Activated T-cell treated with anti-CD3 and anti-CD28 coated beads, Interleukin-2, amount 50 U/mL, for 72 hours (primary cell): ENCODE measurements around the gene DIP2B. TPM values are rescaled to one million over a fixed set of nuclear protein-coding genes. Genes with fewer than 3 reads are reported as not detected.

Experiments
- ATAC-seq, 2 donors: fragments of 150-1000 bp; cut with Tn5 transposase; replicated peaks in 1 of 2; 2 replicates each; pipeline ENCODE4 v1.10.0; 2021; ENCODE audit warnings: moderate library complexity in 2 of 2, mild to moderate bottlenecking in 1 of 2
- DNase-seq, 2 donors: peaks; one replicate each; pipeline ENCODE4 v3.0.0; 2021 to 2022; ENCODE audit warnings: mixed read lengths in 1 of 2
- H3K27ac Mint-ChIP-seq: one replicate; pipeline ENCODE4 v1.8.0; 2022; ENCODE audit warnings: mild to moderate bottlenecking, moderate library complexity, mixed read lengths
- H3K27me3 Mint-ChIP-seq: one replicate; pipeline ENCODE4 v1.8.0; 2022; ENCODE audit warnings: low read depth, mixed read lengths
- H3K36me3 Mint-ChIP-seq, 2 donors: one replicate each; pipeline ENCODE4 v1.8.0; 2022; ENCODE audit warnings: mixed read lengths in 2 of 2, mild to moderate bottlenecking in 1 of 2; ENCODE audit not compliant: insufficient read depth in 2 of 2
- H3K4me1 Mint-ChIP-seq: one replicate; pipeline ENCODE4 v1.8.0; 2022; ENCODE audit warnings: low read depth, mixed read lengths
- H3K4me3 Mint-ChIP-seq, 2 donors: one replicate each; pipeline ENCODE4 v1.8.0; 2022; ENCODE audit warnings: mild to moderate bottlenecking in 2 of 2, mixed read lengths in 2 of 2, moderate library complexity in 2 of 2
- H3K9me3 Mint-ChIP-seq, 2 donors: one replicate each; pipeline ENCODE4 v1.8.0; 2022; ENCODE audit warnings: mixed read lengths in 2 of 2
- total RNA-seq, 2 donors: library from RNA; stranded (reverse); gene quantifications; one replicate each; pipeline ENCODE4 v1.2.3, GENCODE V29; 2022

DIP2B gene
- total RNA-seq, 2 donors from 2014 or later = 25.4 to 28.1 TPM

DNA sequence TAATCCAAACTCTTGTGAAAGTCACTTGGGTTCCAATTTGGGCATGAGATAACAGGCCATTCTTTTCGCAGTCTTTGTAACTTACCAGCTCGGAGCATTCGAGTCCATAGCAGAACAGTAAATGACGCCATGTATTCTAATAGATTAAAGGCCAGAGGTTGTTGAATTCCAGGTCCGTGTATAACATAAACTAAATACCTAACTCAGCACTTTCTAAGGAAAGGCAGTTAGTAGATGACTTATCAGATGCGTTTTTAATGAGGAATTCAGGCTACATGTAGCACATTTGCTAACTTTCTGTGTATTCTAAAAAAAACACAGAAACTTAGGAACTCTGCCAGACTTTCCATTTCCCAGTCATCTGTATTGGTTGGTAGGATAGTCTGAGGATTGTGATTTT is 206.3 kb downstream of the DIP2B start:
- peaks cover 0 to 9% of the 10 kb centered on the region in 2 donors for H3K36me3 Mint-ChIP-seq
- no peak for DNase-seq
- no peaks in the 10 kb centered on the region for H3K27me3 Mint-ChIP-seq
- H3K4me1 Mint-ChIP-seq = no peaks in the 10 kb centered on the region
- no peak overlapping the region for H3K27ac Mint-ChIP-seq
- no peaks in the 10 kb centered on the region for H3K9me3 Mint-ChIP-seq
- no peak for ATAC-seq
- H3K4me3 Mint-ChIP-seq = no peak overlapping the region

DNA sequence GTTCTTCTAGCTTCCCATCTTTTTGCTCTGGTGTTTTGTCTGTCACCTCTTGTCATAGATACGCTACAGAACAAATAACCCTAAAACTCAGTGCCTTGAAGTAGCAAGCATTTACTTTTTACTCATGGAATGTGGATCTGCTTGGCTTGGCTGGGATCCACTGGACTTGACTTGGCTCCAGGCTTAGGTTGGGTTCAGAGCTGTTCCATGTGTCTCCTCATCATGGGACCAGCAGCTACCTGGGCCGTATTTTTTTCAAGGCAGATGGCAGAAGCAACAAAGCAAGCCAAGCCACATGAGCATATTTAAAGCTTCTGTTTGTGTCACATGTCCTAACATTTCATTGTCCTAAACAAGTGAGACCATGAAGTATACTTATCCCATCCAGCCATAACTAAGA is 210.4 kb downstream of the DIP2B start:
- Mint-ChIP-seq H3K27ac (peak overlapping the region; percentile 10), H3K27me3 (no peaks in the 10 kb centered on the region), H3K4me3 (no peak overlapping the region), H3K4me1 (no peaks in the 10 kb centered on the region), H3K36me3 (peaks cover 0 to 3% of the 10 kb centered on the region in 2 donors), H3K9me3 (no peaks in the 10 kb centered on the region)
- no peak for DNase-seq
- no peak for ATAC-seq

DNA sequence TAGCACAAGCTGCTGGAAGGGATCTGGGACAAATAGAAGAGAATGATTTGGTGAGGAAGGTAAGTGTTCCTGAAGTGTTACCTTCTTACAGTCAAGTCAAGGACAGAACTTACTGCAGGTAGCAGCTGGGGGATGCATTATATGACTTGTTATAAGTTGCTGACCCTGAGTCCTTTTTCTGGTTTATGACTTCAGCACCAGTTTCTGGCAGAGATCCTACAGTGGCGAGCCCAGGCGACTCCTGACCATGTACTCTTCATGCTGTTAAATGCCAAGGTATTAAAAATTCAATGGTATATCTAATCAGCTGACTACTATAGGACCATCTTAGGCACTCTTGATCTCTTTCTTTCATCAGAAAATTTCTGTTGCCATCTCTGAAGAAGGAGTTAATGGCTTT is 214.0 kb downstream of the DIP2B start:
- DNase-seq = no peak
- Mint-ChIP-seq H3K36me3 (peaks cover 0 to 19% of the 10 kb centered on the region in 2 donors), H3K27me3 (no peaks in the 10 kb centered on the region), H3K27ac (no peak overlapping the region), H3K9me3 (no peaks in the 10 kb centered on the region), H3K4me3 (no peak overlapping the region), H3K4me1 (peaks cover 6% of the 10 kb centered on the region)
- ATAC-seq = no peak

DNA sequence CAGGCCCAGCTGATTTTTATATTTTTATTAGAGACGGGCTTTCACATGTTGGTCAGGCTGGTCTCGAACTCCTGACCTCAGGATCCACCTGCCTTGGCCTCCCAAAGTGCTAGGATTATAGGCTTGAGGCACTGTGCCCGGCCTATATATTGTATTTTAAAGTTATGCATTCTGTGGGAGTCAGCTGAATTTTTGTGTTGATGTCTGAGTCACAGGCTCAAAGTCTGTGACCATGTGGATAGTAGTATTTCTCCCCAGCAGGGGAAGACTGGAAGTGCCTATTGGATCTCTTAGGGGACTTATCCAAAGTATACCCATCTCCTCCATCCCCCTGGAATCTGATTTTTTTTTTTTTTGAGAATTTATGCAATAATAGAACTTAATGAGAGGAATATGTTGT is 215.3 kb downstream of the DIP2B start:
- H3K4me1 Mint-ChIP-seq = peaks cover 6% of the 10 kb centered on the region
- no peak overlapping the region for H3K27ac Mint-ChIP-seq
- DNase-seq = no peak
- H3K4me3 Mint-ChIP-seq = no peak overlapping the region
- H3K9me3 Mint-ChIP-seq = no peaks in the 10 kb centered on the region
- peaks cover 0 to 19% of the 10 kb centered on the region in 2 donors for H3K36me3 Mint-ChIP-seq
- no peaks in the 10 kb centered on the region for H3K27me3 Mint-ChIP-seq
- no peak for ATAC-seq

DNA sequence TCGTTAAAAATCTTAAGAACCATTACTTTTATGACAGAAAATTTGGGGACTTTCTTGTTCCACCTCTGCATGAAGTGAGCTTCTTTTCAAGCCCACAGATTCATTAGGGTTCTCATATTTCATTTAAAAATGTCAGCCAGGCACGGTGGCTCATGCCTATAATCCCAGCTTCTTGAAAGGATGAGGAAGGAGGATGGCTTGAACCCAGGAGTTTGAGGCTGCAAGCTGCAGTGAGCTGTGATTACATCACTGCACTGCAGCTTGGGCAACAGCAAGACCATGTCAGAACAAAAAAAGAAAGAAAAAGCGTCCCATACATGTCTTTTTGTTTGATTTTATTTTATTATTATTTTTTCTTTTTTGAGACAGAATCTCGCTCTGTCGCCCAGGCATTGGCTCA is 215.7 kb downstream of the DIP2B start:
- Mint-ChIP-seq H3K4me1 (peaks cover 6% of the 10 kb centered on the region), H3K36me3 (peaks cover 0 to 19% of the 10 kb centered on the region in 2 donors), H3K9me3 (no peaks in the 10 kb centered on the region), H3K27me3 (no peaks in the 10 kb centered on the region), H3K4me3 (no peak overlapping the region), H3K27ac (no peak overlapping the region)
- no peak for ATAC-seq
- DNase-seq = no peak

DNA sequence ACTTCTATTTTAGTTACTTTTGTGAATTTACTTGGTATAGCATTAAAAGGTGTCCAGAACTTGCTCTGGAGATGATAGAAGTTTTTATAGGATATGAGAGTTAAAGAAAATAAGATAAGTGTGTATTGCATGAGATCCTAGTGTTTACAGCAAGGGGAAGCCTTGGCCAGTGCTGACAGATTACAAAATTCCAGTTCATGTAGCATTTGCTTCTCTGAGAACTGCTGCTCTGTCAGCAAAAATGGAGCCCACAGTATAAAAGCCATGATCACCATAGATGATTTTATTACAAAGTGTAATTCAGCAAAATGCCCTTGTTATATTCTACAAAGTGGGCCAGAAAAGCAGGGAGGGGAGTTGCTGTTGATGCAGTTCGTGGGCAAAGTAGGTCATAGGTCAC is 219.1 kb downstream of the DIP2B start:
- Mint-ChIP-seq H3K4me3 (no peak overlapping the region), H3K36me3 (peaks cover 0 to 22% of the 10 kb centered on the region in 2 donors), H3K4me1 (peaks cover 6% of the 10 kb centered on the region), H3K27me3 (no peaks in the 10 kb centered on the region), H3K9me3 (no peaks in the 10 kb centered on the region), H3K27ac (no peak overlapping the region)
- ATAC-seq (no peak), DNase-seq (no peak)

DNA sequence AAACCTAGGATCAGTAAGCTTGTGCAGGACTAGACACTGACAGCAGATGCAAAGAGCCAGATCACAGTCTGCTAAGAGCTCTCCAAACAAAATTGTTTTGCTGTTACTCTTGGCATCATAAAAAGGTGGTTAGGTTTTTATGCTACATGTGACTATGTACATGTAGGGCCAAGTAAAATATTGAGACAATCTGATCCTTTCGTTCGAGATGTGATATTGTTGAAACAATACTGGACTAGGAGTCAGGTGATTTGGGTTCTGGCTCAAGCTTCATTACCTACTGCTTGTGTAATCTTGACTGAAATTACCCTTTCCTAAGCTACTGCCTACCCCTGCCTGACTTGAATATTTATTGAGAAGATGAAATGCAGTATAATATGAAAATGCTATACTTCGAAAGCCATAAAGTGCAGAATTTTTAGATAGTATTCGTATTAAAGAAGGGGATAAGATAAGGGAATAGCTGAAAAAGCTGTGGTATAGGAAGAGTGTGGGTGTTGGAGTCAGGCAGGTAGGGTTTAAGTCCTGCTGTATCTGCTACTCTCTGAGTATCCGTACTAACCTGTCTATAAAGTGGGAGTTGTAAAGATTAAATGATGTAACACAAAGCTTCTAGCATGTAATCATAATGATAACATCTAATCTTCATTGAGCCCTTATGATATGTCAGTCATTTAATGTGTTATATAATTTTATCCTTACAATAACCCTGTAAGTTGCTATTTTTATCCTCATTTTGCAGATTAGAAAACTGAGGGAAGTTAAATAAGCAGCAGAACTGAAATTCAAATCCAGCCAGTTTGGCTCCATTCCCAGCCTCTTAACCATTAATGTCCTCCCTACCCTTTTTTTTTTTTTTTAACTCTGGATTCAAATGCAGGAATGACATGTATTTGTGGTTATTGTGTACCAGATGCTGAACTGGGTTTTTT is 220.5 kb downstream of the DIP2B start:
- Mint-ChIP-seq H3K4me1 (peaks cover 6% of the 10 kb centered on the region), H3K27me3 (no peaks in the 10 kb centered on the region), H3K36me3 (peaks cover 5 to 31% of the 10 kb centered on the region in 2 donors), H3K9me3 (no peaks in the 10 kb centered on the region), H3K27ac (peak overlapping the region; percentile 72), H3K4me3 (no peak overlapping the region)
- ATAC-seq = no peak
- no peak for DNase-seq

DNA sequence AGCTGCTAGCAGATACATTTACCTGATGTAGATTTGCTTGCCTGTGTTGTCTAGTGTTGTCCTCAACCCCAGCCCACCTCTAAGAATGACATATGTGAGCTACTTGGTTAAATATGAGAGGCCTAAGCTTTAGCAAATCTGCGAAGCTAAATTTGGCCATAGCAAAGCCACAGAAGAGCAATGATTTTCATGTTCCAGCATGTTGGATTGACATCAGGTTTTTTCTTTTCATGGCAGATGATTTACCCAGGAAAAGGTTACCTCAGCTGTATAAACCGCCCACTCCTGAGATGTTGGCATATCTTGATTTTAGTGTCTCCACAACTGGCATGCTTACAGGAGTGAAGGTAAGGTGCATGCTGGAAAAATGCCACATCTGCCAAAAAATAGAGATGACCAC is 222.7 kb downstream of the DIP2B start:
- Mint-ChIP-seq H3K27me3 (no peaks in the 10 kb centered on the region), H3K4me1 (peaks cover 6% of the 10 kb centered on the region), H3K36me3 (peaks cover 5 to 29% of the 10 kb centered on the region in 2 donors), H3K27ac (no peak overlapping the region), H3K9me3 (no peaks in the 10 kb centered on the region), H3K4me3 (no peak overlapping the region)
- DNase-seq (no peak), ATAC-seq (no peak)

DNA sequence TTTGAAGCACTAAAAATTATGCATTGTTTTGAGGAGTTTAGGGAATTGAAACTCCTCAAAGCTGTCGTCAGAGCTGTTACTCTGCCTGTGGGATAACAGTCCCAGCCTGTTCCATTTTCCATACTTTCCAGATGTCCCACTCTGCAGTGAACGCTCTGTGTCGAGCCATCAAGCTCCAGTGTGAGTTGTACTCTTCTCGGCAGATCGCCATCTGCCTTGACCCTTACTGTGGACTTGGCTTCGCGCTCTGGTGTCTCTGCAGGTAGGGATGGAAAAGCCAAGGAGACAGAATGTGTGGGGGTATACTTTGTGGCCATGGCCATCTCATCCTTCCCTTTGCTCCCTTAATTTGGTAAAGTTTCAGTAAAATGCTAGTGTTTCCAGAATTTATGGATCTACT is 223.6 kb downstream of the DIP2B start:
- Mint-ChIP-seq H3K36me3 (peaks cover 5 to 21% of the 10 kb centered on the region in 2 donors), H3K4me3 (no peak overlapping the region), H3K9me3 (no peaks in the 10 kb centered on the region), H3K4me1 (no peaks in the 10 kb centered on the region), H3K27me3 (no peaks in the 10 kb centered on the region), H3K27ac (no peak overlapping the region)
- no peak for DNase-seq
- no peak for ATAC-seq

DNA sequence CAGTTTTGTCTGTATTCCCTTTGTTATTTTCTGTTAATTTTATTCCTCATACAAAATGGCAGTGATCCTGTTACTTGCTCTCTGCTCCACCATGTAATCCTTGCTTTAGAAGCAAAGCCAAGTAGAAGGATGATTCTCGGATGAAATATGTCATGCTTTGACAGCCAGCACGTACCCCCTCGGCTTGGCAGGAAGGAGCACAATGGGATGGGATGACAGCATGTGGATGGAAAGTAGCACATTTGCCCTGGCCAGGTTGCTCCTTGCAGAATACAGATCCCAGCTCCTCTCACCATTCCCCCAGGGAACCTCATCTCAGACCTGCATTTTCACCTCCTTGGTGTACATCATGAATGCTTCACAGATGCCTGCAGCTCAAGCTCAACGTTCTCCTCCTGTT is 224.1 kb downstream of the DIP2B start:
- Mint-ChIP-seq H3K9me3 (no peaks in the 10 kb centered on the region), H3K36me3 (peaks cover 5 to 21% of the 10 kb centered on the region in 2 donors), H3K27me3 (no peaks in the 10 kb centered on the region), H3K27ac (no peak overlapping the region), H3K4me1 (no peaks in the 10 kb centered on the region), H3K4me3 (no peak overlapping the region)
- no peak for DNase-seq
- ATAC-seq = no peak

DNA sequence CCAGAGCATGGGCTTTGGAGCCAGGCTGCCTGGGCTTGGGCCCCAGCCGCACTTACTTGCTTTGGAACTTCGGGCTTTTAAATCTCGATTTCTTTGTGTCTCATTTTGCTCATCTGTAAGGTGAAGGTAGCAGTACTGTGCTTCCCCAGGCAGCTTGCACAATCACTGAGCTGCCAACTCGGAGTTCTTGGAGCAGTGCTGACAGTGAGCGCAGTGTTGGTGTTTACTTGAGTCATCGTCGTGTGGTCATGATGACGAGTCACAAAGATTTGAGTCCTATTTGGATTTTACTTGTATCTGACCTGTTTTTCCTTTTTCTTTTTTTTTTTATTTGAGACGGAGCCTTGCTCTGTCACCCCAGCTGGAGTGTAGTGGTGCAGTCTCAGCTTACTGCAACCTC is 227.8 kb downstream of the DIP2B start:
- Mint-ChIP-seq H3K9me3 (no peaks in the 10 kb centered on the region), H3K27ac (no peak overlapping the region), H3K4me3 (no peak overlapping the region), H3K4me1 (no peaks in the 10 kb centered on the region), H3K36me3 (peaks cover 5 to 24% of the 10 kb centered on the region in 2 donors), H3K27me3 (no peaks in the 10 kb centered on the region)
- DNase-seq (no peak), ATAC-seq (no peak)

DNA sequence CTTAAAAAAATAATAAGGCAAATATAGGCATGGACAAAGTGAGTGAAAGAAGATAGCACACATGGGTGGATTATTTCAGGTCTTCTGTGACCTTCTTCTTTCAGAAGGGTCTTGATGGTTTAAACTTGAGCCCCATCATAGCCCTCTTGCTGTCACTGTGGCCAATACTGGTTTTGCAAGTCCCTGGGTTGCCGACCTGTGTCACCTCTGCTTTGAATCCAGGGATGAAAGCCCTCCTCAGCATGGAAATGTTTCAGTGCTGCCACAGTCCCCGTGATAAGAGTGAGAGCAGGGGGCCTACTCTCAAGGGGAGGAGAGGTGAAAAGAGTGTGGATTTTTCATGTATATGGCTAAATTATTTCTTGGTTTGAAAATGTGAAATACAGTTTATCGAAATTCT is 228.9 kb downstream of the DIP2B start:
- Mint-ChIP-seq H3K27me3 (no peaks in the 10 kb centered on the region), H3K27ac (no peak overlapping the region), H3K36me3 (peaks cover 5 to 21% of the 10 kb centered on the region in 2 donors), H3K4me3 (no peak overlapping the region), H3K9me3 (no peaks in the 10 kb centered on the region), H3K4me1 (no peaks in the 10 kb centered on the region)
- ATAC-seq = no peak
- no peak for DNase-seq

DNA sequence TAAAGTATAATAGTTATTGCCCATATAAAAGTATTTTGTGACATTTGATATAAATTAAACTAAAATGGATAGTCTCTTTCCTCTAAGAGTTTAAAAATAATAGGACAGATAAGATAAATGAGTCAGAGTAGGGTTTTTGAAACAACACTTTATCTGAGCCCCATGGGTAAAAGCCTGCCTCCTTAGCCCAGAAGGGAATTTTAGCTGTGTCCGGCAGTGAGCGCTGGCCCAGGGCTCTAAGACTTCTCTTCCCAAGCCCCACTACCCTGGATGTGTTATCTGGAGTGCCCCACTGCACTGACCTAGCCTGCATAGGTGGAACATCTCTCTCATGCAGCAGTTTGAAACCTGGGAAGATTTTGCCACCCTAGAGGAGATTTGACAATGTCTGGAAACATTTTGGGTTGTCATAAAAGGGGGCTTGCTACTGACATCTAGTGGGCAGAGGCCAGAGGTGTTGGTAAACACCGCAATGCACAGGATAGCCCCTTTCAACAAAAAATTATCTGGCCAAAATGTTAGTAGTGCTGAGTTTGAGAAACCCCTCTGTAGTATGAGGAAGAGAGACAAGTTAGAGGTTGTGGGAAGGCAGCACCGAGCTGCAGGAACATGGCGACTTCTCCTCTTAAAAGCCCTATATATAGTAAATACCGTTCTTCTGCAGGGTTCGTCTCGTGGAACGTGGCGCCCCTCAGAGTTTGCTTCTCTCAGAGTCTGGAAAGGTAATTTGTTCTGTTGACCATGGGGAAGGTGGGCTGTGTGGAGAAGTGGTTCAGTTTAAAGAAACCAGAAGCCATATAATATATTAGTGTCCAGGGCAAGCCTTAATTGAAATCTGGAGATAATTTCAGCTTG is 229.9 kb downstream of the DIP2B start:
- no peak overlapping the region for H3K27ac Mint-ChIP-seq

More for the DNA sequence above, 229.9 kb downstream of the DIP2B start:
- peak; percentile 10 to 13 for DNase-seq
- Mint-ChIP-seq H3K4me1 (no peaks in the 10 kb centered on the region), H3K4me3 (no peak overlapping the region), H3K9me3 (no peaks in the 10 kb centered on the region), H3K36me3 (peaks cover 3 to 25% of the 10 kb centered on the region in 2 donors), H3K27me3 (no peaks in the 10 kb centered on the region)
- ATAC-seq = peak in 1 of 2 donors; percentile 46
